Measurements from ENCODE around the gene PIWIL1.

PIWIL1 gene

DNA sequence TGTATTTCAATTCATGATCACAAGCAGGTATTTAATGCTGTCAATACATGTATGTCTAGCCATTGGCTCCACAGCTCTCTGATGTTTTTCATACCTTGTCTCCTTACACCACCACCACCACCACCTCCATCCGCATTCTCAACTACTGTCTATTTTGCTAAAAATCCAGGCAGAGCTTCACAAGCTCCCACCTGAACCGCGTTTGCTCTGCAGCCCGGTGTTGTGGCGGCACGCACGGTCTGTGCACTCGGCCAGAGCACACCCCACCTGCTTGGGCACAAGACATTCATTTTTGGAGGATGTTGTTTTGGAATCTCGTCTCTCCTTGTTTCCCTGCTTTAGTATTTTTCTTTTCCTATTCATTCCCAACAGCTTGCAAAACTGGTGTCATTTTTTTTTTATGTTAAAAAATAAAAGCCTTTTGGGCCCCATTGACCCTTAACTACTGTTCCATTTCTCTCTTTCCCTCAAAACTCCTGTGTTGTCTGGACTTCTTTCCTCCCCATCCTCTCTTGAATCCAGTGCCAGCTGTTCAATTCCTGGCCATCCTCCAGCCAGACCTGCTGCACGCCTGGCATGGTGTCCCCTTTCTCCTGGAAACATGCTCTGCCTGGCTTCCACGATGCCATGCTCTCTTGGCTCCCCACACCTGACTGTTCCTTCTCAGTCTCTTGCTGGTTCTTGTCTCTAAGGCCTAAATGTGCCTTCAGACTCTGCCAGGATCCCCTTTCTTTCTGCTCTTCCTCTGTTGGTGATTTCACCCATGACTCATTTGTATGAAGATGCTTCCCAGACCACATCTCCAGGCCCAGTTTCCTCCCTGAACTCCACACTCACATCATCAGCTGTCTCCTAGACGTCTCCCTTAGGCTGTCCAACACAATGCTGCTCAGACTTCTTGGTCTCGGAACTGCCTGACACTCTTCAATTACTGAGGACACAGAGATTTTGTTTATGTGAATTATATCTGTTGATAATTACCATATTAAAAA is 37.9 kb downstream of the PIWIL1 start:
- Histone ChIP-seq H3K27ac (ENCODE audit: low read length) (no peak overlapping the region), H3K9ac (ENCODE audit: low read depth, low read length) (no peak overlapping the region), H3K4me3 (ENCODE audit: low read depth in 1 of 2, low read length in 2 of 2) (no peak overlapping the region), H3K9me3 (ENCODE audit: insufficient read depth, low read length, severe bottlenecking) (no peaks in the 10 kb centered on the region), H4K20me1 (ENCODE audit: insufficient read depth, low read length) (no peaks in the 10 kb centered on the region), H3K4me2 (ENCODE audit: insufficient read depth, low read length) (no peak overlapping the region), H3K4me1 (ENCODE audit: insufficient read depth, low read length) (no peaks in the 10 kb centered on the region), H3K79me2 (ENCODE audit: insufficient read depth, low read length) (no peaks in the 10 kb centered on the region), H3K36me3 (ENCODE audit: insufficient read depth, low read length) (no peaks in the 10 kb centered on the region), H2AFZ (ENCODE audit: low read depth, low read length) (no peak overlapping the region), H3K27me3 (ENCODE audit: insufficient read depth, low read length, poor library complexity) (peaks cover 12% of the 10 kb centered on the region)
- no peak for ATAC-seq (ENCODE audit: insufficient read depth, low read depth)
- no peak for TF ChIP-seq EZH2 (IDR thresholded peaks at IDR 0.05; ENCODE audit: borderline replicate concordance, low read depth, low read length, severe bottlenecking)
- TF ChIP-seq, protein P1, sequence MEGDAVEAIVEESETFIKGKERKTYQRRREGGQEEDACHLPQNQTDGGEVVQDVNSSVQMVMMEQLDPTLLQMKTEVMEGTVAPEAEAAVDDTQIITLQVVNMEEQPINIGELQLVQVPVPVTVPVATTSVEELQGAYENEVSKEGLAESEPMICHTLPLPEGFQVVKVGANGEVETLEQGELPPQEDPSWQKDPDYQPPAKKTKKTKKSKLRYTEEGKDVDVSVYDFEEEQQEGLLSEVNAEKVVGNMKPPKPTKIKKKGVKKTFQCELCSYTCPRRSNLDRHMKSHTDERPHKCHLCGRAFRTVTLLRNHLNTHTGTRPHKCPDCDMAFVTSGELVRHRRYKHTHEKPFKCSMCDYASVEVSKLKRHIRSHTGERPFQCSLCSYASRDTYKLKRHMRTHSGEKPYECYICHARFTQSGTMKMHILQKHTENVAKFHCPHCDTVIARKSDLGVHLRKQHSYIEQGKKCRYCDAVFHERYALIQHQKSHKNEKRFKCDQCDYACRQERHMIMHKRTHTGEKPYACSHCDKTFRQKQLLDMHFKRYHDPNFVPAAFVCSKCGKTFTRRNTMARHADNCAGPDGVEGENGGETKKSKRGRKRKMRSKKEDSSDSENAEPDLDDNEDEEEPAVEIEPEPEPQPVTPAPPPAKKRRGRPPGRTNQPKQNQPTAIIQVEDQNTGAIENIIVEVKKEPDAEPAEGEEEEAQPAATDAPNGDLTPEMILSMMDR (IDR thresholded peaks at IDR 0.05; ENCODE audit: borderline replicate concordance, extremely low read depth, low read length, poor library complexity, severe bottlenecking): no peak
- DNase-seq: no peak

DNA sequence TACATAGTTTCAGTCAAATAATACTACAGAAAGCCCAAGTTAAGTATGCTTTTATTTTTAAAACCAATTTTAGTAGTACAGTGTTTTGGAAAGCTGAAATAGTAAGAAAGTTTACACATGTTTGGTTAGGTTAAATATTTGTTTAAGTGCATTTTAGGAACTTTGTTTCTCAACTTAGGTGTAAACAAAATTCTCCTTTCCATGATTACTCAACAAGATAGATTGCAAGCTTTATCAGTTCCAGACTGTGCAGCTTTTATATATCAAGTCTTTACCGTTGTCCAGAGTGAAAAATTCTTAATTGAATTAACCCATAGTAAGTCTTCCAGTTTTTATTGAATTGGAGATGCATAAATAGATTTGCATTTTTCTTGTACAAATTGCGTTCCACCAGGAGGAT is 45.1 kb downstream of the PIWIL1 start:
- peaks cover 10% of the 10 kb centered on the region for H3K9me3 ChIP-seq (ENCODE audit: insufficient read depth, low read length, severe bottlenecking)
- no peaks in the 10 kb centered on the region for H3K4me1 ChIP-seq (ENCODE audit: insufficient read depth, low read length)
- H3K27ac ChIP-seq (ENCODE audit: low read length): no peak overlapping the region
- no peak overlapping the region for H3K4me2 ChIP-seq (ENCODE audit: insufficient read depth, low read length)
- no peaks in the 10 kb centered on the region for H3K36me3 ChIP-seq (ENCODE audit: insufficient read depth, low read length)
- no peak overlapping the region for H2AFZ ChIP-seq (ENCODE audit: low read depth, low read length)
- TF ChIP-seq, protein P1 (IDR thresholded peaks at IDR 0.05; ENCODE audit: borderline replicate concordance, extremely low read depth, low read length, poor library complexity, severe bottlenecking): no peak
- H3K27me3 ChIP-seq (ENCODE audit: insufficient read depth, low read length, poor library complexity): no peaks in the 10 kb centered on the region
- ATAC-seq (ENCODE audit: insufficient read depth, low read depth) (no peak), DNase-seq (no peak)
- H3K79me2 ChIP-seq (ENCODE audit: insufficient read depth, low read length): no peaks in the 10 kb centered on the region
- no peak overlapping the region for H3K9ac ChIP-seq (ENCODE audit: low read depth, low read length)
- no peak overlapping the region for H3K4me3 ChIP-seq (ENCODE audit: low read depth in 1 of 2, low read length in 2 of 2)
- no peaks in the 10 kb centered on the region for H4K20me1 ChIP-seq (ENCODE audit: insufficient read depth, low read length)

DNA sequence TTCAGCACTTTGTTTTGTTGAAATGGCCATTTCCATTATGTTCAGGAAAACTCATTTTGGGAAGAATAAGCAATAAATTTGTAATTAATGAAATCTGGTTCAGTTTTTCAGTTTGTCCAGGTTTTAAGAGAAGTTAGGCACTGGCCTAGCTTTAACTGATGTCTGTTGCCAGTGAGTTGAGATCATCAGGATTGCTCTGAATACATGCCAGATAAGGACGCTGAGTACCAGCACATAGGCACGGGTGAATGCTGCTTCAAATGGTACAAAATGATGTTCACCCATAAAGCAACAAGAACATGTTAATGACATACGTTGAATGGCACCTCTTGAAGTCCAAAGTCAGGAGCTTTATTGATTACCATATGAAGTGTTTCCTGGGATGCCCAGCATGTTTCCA is 46.5 kb downstream of the PIWIL1 start:
- Histone ChIP-seq H2AFZ (ENCODE audit: low read depth, low read length) (no peak overlapping the region), H3K27ac (ENCODE audit: low read length) (no peak overlapping the region), H3K4me1 (ENCODE audit: insufficient read depth, low read length) (no peaks in the 10 kb centered on the region), H3K4me3 (ENCODE audit: low read depth in 1 of 2, low read length in 2 of 2) (no peak overlapping the region), H3K9me3 (ENCODE audit: insufficient read depth, low read length, severe bottlenecking) (peaks cover 19% of the 10 kb centered on the region), H3K36me3 (ENCODE audit: insufficient read depth, low read length) (no peaks in the 10 kb centered on the region), H3K4me2 (ENCODE audit: insufficient read depth, low read length) (no peak overlapping the region), H4K20me1 (ENCODE audit: insufficient read depth, low read length) (no peaks in the 10 kb centered on the region), H3K27me3 (ENCODE audit: insufficient read depth, low read length, poor library complexity) (no peaks in the 10 kb centered on the region), H3K9ac (ENCODE audit: low read depth, low read length) (no peak overlapping the region), H3K79me2 (ENCODE audit: insufficient read depth, low read length) (no peaks in the 10 kb centered on the region)
- no peak for DNase-seq
- ATAC-seq (ENCODE audit: insufficient read depth, low read depth): no peak
- no peak for TF ChIP-seq EZH2 (IDR thresholded peaks at IDR 0.05; ENCODE audit: borderline replicate concordance, low read depth, low read length, severe bottlenecking)
- TF ChIP-seq, protein P1 (IDR thresholded peaks at IDR 0.05; ENCODE audit: borderline replicate concordance, extremely low read depth, low read length, poor library complexity, severe bottlenecking): no peak
